ENCODE measurements around the gene ALOX12B. TPM values are rescaled to one million over a fixed set of nuclear protein-coding genes. Genes with fewer than 3 reads are reported as not detected.

ALOX12B gene
- total RNA-seq, 1 donor from 2014 or later: 0.08 TPM

DNA sequence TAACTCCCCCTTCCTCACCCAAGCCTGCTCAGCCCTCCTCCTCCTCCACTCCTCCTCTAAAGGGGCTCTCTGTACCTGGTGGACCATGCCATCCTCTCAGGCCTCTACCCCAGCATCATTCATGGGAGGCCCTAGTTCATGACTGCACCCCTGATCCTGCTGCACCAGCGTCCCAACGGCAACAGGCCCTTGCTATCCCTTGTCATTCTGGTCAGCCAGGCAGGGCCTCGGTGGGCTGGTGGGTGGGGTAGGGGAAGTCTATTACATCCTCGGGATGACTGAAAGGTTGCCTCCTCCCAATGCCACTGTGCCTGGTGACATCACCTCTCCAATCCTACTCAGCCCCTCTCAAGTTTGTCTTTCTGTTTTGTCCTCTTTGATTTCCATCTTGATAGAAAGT is 19.7 kb downstream of the ALOX12B start:
- no peak for DNase-seq (ENCODE audit: low read depth)
- no peak for TF ChIP-seq CTCF (IDR thresholded peaks at IDR 0.05; ENCODE audit: insufficient read depth, low read length, poor library complexity, severe bottlenecking)
- peaks cover 55% of the 10 kb centered on the region for H3K27me3 ChIP-seq (ENCODE audit: control insufficient read depth, insufficient read depth, low read length)

GRCh38 chr17:8066841-8067775 is 20.4 kb downstream of the ALOX12B start:
- Histone ChIP-seq H3K36me3 (ENCODE audit: control insufficient read depth, insufficient read depth, low read length) (no peaks in the 10 kb centered on the region), H3K27me3 (ENCODE audit: control insufficient read depth, insufficient read depth, low read length) (peaks cover 54% of the 10 kb centered on the region), H3K4me3 (ENCODE audit: low read depth, low read length) (no peak overlapping the region)
- TF ChIP-seq CTCF (IDR thresholded peaks at IDR 0.05; ENCODE audit: insufficient read depth, low read length, poor library complexity, severe bottlenecking): no peak
- DNase-seq (ENCODE audit: low read depth): no peak

More for the DNA sequence above, 19.7 kb downstream of the ALOX12B start:
- no peaks in the 10 kb centered on the region for H3K36me3 ChIP-seq (ENCODE audit: control insufficient read depth, insufficient read depth, low read length)
- no peak overlapping the region for H3K4me3 ChIP-seq (ENCODE audit: low read depth, low read length)

- peaks cover 51% of the 10 kb centered on the region for H3K27me3 ChIP-seq (ENCODE audit: control insufficient read depth, insufficient read depth, low read length)
- DNase-seq (ENCODE audit: low read depth): no peak
- TF ChIP-seq CTCF (IDR thresholded peaks at IDR 0.05; ENCODE audit: insufficient read depth, low read length, poor library complexity, severe bottlenecking): no peak
- no peaks in the 10 kb centered on the region for H3K36me3 ChIP-seq (ENCODE audit: control insufficient read depth, insufficient read depth, low read length)
- no peak overlapping the region for H3K4me3 ChIP-seq (ENCODE audit: low read depth, low read length)
Measured at GRCh38 chr17:8064561-8065019, 22.9 kb downstream of the ALOX12B start.

DNA sequence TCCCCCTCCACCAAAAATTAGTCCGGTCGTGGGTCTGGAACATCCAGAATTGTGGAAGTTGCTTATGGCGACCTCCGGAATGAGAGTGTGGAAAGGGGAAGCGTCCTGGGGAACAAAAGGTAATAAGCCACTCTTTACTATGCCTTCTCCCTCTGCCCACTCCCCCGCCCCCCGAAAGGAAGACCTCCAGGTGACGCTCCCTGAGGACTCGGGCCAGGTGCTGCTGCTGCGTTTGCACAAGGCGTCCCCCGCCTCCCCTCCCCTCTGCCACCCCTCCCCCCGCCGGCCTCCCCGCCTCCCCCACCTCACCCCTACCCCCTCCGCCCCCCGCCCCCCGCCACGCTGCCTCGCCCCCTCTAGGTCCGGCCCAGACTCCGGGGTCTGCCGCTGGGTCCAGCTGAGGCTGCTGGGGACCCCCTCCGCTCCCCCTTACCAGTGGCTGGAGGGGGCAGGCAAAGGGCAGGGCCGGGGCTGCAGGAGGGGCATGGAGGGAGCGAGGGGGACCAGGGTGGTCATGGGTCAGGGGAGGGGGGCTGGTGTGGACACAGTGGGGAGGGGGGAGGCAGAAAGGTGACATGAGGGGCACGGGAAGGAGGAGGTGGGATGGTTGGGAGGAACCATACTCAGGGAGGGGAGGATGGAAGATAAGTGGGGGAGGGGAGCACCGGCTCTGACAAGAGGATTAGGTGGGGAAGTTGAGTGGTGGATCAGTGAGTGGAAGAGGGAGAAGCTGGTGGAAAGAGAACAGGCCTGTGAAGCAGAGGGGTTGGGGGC is 23.6 kb downstream of the ALOX12B start:
- Histone ChIP-seq H3K36me3 (ENCODE audit: control insufficient read depth, insufficient read depth, low read length) (no peaks in the 10 kb centered on the region), H3K27me3 (ENCODE audit: control insufficient read depth, insufficient read depth, low read length) (peaks cover 52% of the 10 kb centered on the region)
- no peak for TF ChIP-seq CTCF (IDR thresholded peaks at IDR 0.05; ENCODE audit: insufficient read depth, low read length, poor library complexity, severe bottlenecking)

DNA sequence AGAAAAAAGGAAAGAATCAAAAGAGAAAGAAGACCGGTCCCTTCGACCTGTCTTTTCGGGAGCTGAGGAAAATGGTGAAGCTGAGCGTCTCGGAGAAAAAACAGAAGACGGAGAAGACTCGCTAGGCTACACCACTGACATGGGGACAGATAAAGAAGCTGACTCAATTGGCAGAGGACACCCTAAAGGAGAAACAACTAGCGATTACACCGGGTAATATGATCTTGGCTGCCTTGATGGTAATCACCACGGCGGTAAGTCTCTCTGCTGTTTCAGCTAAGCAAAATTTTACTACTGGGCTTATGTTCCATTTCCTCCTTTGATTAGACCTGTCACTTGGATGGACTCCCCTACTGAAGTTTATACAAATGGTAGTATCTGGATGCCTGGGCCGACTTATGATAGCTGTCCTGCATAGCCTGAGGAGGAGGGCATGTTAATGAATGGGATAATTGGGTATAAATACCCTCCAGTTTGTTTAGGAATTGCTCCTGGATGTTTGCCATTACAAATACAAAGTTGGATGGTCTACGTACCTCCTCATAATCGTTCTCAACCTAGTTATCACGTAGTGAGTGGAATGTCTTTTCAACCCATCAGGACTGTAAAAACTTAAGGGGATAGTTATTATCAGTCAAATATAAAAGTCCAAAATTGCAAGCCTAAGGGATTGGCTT is 24.6 kb downstream of the ALOX12B start:
- DNase-seq (ENCODE audit: low read depth): no peak
- H3K36me3 ChIP-seq (ENCODE audit: control insufficient read depth, insufficient read depth, low read length): no peaks in the 10 kb centered on the region
- no peak overlapping the region for H3K4me3 ChIP-seq (ENCODE audit: low read depth, low read length)
- TF ChIP-seq CTCF (IDR thresholded peaks at IDR 0.05; ENCODE audit: insufficient read depth, low read length, poor library complexity, severe bottlenecking): no peak
- peaks cover 56% of the 10 kb centered on the region for H3K27me3 ChIP-seq (ENCODE audit: control insufficient read depth, insufficient read depth, low read length)

More for the DNA sequence above, 23.6 kb downstream of the ALOX12B start:
- H3K4me3 ChIP-seq (ENCODE audit: low read depth, low read length): no peak overlapping the region
- DNase-seq (ENCODE audit: low read depth): no peak
